Forelimb muscle (tissue), 1 donor: Measurements from ENCODE around the gene SLC11A1. TPM values are rescaled to one million over a fixed set of nuclear protein-coding genes. Genes with fewer than 3 reads are reported as not detected.

Source experiments
- DNase-seq: peaks from one replicate; pipeline ENCODE4 v3.0.0-alpha.2; 2013; ENCODE audit warnings: low read depth
- polyA plus RNA-seq: library from polyadenylated mRNA; unstranded; fragments of 120-200 nt; gene quantifications from one replicate; pipeline ENCODE4 v1.2.1, GENCODE V29; 2013; ENCODE audit not compliant: insufficient read length

The SLC11A1 gene
- polyA plus RNA-seq, 1 donor = 0.37 TPM

DNA sequence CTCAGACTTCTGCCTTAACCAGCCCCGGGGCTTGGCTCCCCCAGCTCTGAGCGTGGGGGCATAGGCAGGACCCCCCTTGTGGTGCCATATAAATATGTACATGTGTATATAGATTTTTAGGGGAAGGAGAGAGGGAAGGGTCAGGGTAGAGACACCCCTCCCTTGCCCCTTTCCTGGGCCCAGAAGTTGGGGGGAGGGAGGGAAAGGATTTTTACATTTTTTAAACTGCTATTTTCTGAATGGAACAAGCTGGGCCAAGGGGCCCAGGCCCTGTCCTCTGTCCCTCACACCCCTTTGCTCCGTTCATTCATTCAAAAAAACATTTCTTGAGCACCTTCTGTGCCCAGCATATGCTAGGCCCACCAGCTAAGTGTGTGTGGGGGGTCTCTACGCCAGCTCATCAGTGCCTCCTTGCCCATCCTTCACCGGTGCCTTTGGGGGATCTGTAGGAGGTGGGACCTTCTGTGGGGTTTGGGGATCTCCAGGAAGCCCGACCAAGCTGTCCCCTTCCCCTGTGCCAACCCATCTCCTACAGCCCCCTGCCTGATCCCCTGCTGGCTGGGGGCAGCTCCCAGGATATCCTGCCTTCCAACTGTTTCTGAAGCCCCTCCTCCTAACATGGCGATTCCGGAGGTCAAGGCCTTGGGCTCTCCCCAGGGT is 23.1 kb downstream of the SLC11A1 start:
- DNase-seq = no peak

DNA sequence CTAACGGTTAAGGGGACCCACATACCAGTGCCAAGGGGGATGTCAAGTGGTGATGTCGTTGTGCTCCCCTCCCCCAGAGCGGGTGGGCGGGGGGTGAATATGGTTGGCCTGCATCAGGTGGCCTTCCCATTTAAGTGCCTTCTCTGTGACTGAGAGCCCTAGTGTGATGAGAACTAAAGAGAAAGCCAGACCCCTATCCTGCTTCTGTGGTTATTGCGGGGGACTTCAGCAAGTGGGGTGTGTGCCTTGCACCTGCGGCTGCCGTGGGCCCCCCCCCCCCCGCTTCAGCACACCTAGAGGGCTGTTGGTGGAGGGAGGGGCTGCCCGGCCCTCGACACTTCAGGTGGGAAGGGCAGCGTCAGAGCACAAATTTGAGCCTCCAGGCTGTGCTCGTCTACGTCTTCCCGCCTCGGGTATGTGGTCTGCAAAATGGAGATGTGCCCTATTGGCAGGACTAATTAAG is 23.7 kb downstream of the SLC11A1 start:
- no peak for DNase-seq

DNA sequence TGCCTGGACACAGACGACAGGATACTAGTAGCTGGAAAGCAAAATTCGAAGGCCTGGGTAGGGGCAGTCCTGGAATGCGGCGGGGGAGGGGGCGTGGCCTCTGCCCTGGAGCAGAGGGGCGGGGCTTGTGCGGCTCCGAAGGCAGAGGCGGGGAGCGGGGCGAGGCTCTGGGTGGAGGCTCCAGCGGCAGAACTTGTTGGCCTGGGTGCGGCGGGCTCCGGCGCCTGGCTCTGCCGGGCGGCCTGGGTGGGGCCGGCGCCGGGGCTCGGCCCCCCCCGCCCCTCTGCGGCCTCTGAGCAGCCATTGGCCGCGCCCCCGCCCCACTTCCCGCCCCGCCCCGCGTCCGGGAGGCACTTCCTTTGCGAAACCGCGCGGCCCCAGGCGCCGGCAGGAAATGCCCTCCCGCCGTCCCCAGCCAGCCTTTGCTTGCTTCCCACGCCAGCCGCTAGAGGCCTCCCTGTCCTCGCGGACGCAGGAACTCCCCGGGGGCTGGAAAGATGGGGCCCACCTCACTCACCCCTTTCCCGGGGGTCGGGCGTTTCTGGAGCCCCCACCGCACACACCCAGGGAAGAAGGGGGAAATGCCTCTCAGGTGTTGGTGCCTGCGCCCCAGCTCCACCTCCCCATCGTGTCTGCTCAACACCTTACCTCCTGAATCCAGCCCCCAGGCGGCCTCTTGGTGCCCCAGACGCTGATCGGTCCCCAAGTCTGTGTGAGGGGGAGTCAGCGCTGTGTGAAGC is 24.3 kb downstream of the SLC11A1 start:
- DNase-seq = peak; percentile 57

- no peak for DNase-seq
Measured at GRCh38 chr2:218406949-218407618, 25.0 kb downstream of the SLC11A1 start.

DNA sequence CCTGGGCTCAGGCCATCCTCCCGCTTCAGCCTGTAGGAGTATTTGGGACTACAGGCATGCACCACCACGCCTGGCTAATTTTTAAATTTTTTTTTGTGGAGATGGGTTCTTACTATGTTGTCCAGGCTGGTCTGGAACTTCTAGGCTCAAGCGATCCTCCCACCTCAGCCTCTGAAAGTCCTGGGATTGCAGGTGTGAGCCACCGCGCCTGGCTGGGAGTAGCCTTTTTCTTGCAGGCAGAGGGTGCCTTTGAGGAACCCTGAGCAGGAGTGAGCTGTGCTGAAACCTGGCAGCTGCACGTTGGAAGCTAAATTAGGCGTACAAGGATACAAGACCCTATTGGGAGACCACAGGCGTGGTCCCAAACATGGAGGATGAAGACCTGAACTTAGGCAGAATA is 25.6 kb downstream of the SLC11A1 start:
- no peak for DNase-seq

DNA sequence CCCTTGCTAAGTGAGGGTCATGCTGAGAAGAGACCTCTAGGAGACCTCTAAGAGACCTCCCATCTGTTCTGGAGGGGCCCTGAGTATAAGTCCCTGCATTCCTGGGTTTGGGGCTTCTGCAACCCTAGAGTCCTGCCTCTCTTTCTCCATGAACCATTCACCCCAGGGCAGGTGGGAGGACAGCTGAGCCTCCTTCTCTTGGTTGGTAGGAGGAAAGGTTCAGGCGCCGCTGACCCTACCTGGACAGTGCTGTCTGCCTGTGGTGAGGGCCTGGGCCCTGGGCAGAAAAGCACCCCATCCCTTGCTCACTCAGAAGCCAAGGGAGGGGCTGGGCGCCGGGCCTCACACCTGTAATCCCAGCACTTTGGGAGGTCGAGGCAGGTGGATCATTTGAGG is 36.2 kb downstream of the SLC11A1 start:
- DNase-seq = no peak

- no peak for DNase-seq
Measured at GRCh38 chr2:218418717-218419458, 36.8 kb downstream of the SLC11A1 start, which contains the start of gene VIL1. VIL1 (plus strand) TSS chr2:218419123; CDS start chr2:218423779, 4,656 bp downstream.

DNA sequence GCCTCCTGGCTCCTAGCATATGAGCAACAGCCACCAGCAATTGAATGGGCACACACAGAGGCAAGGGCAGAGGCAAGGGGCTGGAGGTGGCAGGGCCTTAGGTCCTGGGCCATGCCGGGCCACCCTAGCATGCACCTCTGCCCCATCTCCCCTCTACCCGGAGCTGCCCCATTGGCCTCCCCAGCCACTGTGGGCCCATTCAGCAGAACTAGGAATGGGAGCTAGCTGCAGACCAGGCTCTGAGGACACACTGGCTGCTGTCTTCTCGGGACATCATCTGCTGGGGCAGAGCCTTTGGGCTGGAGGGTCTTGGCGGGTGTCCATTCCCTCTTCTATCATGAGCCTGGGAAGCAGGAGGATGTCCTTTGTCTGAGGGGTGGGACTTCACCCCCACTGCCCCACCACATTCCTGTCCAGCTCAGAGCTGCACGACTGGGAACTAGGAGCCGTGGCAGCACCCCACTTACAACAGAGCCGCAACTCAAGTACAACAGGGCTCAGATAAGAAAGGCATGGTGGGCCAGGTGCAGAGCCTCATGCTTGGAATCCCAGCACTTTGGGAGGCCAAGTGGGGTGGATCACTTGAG is 37.6 kb downstream of the SLC11A1 start:
- no peak for DNase-seq

DNA sequence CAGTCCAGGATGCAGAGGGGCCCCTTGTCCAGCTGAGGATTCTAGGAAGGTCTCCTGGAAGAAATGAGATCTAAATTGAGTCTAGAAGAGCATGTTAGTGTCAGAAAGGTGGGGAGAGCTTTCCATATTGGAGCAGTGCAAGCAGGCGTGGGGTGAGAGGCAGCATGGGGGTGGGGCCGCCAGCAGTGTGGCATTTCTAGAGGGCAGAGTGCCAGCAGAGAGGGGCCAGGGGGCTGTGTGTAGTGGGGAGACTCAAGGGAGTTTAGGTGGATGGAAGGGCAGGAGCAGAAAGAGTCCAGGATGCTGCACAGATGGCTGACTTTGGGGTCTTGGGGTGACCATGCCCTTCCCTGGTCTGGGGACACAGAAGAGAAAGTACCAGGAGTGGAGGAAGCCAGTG is 39.0 kb downstream of the SLC11A1 start:
- DNase-seq = no peak

DNA sequence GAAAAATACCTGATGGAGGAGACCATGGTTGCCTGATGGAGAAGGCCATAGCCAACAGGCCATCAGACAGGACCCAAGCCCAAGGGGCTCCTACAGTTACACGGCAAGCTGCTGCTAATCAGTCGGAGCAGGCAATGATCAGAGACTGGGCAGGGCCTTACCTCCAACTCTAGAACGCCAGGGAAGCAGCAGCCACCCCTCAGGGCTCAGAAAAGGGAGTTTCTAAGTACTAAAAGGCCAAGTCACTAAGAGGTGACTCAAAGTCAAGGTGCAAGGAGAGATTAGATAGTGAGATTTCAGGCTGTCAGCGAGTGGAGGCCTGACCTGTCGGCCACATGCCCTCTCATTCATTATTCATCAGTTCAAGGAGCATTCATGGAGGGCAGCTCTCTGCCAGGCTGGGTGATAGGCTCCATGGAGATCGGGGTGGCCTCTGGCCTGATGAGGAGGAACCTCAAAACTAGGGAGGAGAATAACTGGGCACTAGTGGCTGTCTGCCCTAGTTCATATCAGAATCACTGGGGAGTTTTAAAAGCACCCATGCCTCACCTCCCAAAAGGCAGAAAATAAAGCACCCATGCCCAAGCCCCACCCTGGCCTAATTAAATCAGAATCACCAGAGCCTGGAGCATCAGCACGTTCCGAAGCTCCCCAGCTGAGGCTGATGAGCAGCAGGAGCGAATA is 40.5 kb downstream of the SLC11A1 start:
- DNase-seq = no peak

DNA sequence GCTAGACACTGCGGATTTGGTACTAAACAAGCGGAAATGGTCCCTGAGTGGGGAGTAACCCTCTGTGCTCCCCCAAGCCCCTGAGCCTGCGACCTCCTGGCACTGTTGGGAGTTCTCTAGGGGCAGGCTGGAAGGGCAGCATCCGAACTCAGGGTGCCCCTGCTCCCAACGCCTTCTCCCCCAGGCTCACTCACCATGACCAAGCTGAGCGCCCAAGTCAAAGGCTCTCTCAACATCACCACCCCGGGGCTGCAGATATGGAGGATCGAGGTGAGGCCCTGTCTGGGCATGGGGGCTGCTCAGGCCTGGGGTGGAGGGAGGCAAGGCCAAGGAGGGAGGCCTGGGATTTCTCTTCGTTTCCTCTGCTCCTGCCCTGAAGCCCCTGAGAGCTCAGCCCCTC is 41.5 kb downstream of the SLC11A1 start:
- no peak for DNase-seq

DNA sequence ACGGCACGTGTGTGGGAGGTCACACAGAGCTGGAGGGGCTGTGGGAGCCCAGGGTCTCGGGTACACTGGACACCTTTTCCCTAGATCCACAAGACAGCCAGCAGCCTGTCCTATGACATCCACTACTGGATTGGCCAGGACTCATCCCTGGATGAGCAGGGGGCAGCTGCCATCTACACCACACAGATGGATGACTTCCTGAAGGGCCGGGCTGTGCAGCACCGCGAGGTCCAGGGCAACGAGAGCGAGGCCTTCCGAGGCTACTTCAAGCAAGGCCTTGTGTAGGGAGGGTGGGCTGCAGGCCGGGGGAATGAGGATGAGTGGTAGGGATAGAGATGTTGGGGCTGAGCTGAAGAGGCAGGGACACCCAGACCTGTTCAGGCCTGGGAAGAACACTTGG is 43.5 kb downstream of the SLC11A1 start:
- DNase-seq = no peak

DNA sequence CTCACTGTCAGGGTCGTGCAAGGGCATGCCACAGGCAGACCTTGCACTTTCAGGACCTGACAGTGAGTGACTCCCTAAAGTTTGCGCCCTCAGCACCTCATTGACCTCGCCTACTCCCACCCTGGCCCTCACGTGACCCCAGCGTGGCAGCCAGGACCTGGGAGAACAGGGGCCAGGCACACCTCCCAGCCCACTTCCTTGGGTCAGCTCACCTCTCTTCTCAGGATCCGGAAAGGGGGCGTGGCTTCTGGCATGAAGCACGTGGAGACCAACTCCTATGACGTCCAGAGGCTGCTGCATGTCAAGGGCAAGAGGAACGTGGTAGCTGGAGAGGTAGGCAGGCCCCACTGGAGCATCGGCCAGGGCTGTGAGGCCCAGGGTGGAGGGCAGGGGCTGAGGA is 45.7 kb downstream of the SLC11A1 start:
- DNase-seq = no peak

DNA sequence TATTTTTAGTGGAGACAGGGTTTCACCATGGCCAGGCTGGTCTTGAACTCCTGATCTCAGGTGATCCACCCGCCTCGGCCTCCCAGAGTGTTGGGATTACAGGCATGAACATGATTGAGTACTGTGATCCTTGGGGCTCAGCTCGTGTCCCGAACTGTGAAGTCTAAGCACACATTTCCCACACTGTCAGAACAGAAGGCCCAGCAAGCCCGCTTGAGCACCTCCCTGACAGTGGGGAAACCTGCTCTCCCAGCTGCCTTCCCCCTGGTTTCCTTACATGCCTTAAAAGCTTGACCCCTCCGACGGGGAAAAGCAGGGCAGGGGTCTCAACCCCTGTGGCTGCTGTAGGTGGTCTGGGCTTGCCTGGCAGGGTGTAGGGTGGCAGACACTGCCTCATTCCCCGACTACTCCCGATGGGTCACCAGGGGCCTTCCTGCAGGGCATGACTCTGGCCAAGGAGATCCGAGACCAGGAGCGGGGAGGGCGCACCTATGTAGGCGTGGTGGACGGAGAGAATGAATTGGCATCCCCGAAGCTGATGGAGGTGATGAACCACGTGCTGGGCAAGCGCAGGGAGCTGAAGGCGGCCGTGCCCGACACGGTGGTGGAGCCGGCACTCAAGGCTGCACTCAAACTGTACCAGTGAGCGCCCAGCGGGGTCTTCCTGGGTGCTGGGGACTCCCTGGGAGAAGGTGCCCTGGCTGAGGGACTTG is 46.9 kb downstream of the SLC11A1 start:
- DNase-seq = no peak

- DNase-seq = no peak
Measured at GRCh38 chr2:218429911-218430692, 48.0 kb downstream of the SLC11A1 start.

DNA sequence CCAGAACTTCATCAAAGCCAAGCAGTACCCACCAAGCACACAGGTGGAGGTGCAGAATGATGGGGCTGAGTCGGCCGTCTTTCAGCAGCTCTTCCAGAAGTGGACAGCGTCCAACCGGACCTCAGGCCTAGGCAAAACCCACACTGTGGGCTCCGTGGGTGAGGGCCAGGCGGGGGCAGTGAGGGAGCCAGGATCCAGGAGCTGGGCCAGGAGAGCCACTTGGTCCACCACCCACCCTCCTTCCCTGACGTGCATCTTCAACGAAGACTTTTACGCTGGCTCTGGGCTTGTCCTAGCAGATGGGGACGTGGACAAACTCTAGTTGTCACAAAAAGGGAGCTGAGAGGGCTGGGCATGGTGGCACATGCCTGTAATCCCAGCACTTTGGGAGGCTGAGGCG is 48.6 kb downstream of the SLC11A1 start:
- no peak for DNase-seq

GRCh38 chr2:218431878-218432277 is 49.8 kb downstream of the SLC11A1 start:
- no peak for DNase-seq

DNA sequence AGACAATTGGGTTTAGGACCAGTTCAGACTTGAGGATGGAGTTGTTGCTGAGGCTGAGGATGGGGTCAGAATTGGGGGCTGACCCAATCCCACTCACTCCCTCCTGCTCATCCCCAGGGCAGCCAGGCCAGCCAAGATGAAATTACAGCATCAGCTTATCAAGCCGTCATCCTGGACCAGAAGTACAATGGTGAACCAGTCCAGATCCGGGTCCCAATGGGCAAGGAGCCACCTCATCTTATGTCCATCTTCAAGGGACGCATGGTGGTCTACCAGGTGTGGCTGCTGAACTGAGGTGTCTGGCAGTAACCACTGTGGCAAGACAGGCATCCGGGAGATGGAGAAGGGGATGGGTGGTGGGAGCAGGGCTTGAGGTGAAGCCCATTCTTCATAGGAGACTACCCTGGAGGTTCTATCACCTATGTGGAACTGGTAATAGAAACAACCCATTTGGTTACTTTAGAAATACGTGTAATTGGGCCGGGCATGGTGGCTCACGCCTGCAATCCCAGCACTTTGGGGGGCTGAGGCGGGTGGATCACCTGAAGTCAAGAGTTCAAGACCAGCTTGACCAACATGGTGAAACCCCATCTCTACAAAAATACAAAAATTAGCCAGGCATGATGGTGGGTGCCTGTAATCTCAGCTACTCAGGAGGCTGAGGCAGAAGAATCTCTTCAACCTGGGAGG is 50.7 kb downstream of the SLC11A1 start:
- DNase-seq = no peak

GRCh38 chr2:218434456-218434855 is 52.4 kb downstream of the SLC11A1 start:
- no peak for DNase-seq
